Thyroid gland (tissue), 4 donors: Measurements from ENCODE around the gene IRAK2. TPM values are rescaled to one million over a fixed set of nuclear protein-coding genes. Genes with fewer than 3 reads are reported as not detected.
"Not testable (repeated sequence)": the region's sequence is repeated elsewhere in the genome, so short reads cannot be mapped to it uniquely, and the experiment has no call there.

Source experiments
- DNase-seq, 2 donors: peaks; one replicate each; pipeline ENCODE4 v3.0.0-alpha.2; 2019
- H3K27ac ChIP-seq, 3 donors: fragments of 200-600 bp; sonication (generic); 1 replicate in 2 of 3; 2 replicates in 1 of 3; pipeline ENCODE4 v1.5.1; 2016 to 2019; ENCODE audit warnings: mild to moderate bottlenecking in 1 of 3, moderate library complexity in 1 of 3
- H3K27me3 ChIP-seq: fragments of 200-600 bp; sonication (generic); one replicate; pipeline ENCODE4 v1.5.1; 2019
- H3K36me3 ChIP-seq, 2 donors: fragments of 200-600 bp; sonication (generic); one replicate each; pipeline ENCODE4 v1.5.1; 2016 to 2019
- H3K4me1 ChIP-seq, 2 donors: fragments of 200-600 bp; sonication (generic); one replicate each; pipeline ENCODE4 v1.5.1; 2017 to 2019
- H3K4me3 ChIP-seq, 3 donors: fragments of 200-600 bp; sonication (generic); replicated peaks in 1 of 3; 1 replicate in 2 of 3; 2 replicates in 1 of 3; pipeline ENCODE4 v1.5.1; 2016; ENCODE audit warnings: mild to moderate bottlenecking in 1 of 3
- H3K9me3 ChIP-seq: fragments of 200-600 bp; sonication (generic); one replicate; pipeline ENCODE4 v1.5.1; 2017
- POLR2A ChIP-seq, 2 donors: fragments of 450-650 bp; IDR thresholded peaks; one replicate each; pipeline ENCODE4 v1.6.1; 2017; ENCODE audit warnings: antibody characterized with exemption in 2 of 2, mild to moderate bottlenecking in 2 of 2, moderate library complexity in 1 of 2
- WGBS, 2 donors: methylation state at CpG; one replicate each; pipeline ENCODE4 v1.1.5; 2017; 5-methylcytosine and 5-hydroxymethylcytosine counted together
- intact Hi-C: fragments of 100-400 bp; cut with DNase I; formaldehyde crosslinking; loops from one replicate; pipeline ENCODE4 v1.15.1; 2023
- total RNA-seq, 4 donors: library from RNA; depleted of rRNA; stranded (reverse); fragments of >200 nt; gene quantifications; one replicate each; pipeline ENCODE4 v1.2.3, GENCODE V29; 2016
- TF ChIP-seq, protein P1 (sequence below), 6 experiments: fragments of 200-600 bp in 3 of 6; fragments of 450-650 bp in 3 of 6; sonication (generic) in 3 of 6; IDR thresholded peaks; one replicate each; pipeline ENCODE4 v1.5.1; 2016 to 2019; ENCODE audit warnings: antibody characterized with exemption in 6 of 6, mild to moderate bottlenecking in 2 of 6, inconsistent platforms in 1 of 6, moderate library complexity in 1 of 6

Gene IRAK2
- total RNA-seq, 4 donors from 2014 or later, result 5.0 to 9.1 (median 7.4) TPM

DNA sequence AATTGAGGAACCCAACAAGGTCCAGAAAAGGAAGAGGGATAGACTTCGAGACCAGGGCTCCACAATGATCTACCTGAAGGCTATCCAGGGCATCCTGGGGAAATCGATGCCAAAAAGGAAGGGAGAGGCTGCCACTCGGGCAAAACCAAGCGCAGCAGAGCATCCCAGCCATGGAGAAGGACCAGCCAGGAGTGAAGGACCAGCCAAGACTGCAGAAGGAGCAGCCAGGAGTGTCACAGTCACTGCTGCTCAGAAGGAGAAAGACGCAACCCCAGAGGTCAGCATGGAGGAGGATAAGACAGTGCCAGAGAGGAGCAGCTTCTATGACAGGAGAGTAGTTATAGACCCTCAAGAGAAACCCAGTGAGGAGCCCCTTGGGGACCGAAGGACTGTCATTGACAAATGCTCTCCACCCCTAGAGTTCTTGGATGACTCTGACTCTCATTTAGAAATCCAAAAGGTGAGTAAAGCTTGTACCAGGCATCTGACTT is 95.5 kb downstream of the IRAK2 start:
- WGBS, 2 donors, result 89 to 96% methylated on average over 6 of the region's 6 CpGs
- H3K27me3 ChIP-seq, result no peaks in the 10 kb centered on the region
- peaks cover 0 to 12% of the 10 kb centered on the region in 2 donors for H3K36me3 ChIP-seq
- H3K4me1 ChIP-seq, result peaks cover 23 to 39% of the 10 kb centered on the region in 2 donors
- H3K9me3 ChIP-seq, result no peaks in the 10 kb centered on the region
- no peak overlapping the region for H3K4me3 ChIP-seq
- no peak overlapping the region for H3K27ac ChIP-seq
- TF ChIP-seq POLR2A (IDR thresholded peaks at IDR 0.05), result no peak
- intact Hi-C loops, result no loop called here
- DNase-seq, result no peak

DNA sequence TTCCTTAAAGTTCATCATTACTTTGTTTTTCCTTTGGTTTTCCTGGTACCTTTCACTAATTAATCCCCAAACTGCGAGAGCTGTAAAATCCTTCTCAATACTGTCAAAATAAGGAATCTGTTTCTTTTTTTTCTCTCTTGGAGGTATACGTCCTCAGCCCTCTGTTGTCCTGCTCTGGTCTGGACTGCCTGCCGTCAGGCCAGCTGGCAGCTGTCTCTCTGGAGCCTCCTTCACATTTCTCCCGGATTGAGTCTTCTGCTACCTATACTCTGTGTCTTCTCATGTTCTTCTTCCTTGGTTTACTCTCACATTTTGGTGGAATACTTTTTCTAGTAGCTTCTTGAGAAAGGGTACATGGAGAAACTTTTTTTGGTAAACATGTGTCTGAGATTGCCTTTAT is 97.3 kb downstream of the IRAK2 start:
- H3K4me1 ChIP-seq, result peaks cover 23 to 39% of the 10 kb centered on the region in 2 donors
- intact Hi-C loops, result no loop called here

DNA sequence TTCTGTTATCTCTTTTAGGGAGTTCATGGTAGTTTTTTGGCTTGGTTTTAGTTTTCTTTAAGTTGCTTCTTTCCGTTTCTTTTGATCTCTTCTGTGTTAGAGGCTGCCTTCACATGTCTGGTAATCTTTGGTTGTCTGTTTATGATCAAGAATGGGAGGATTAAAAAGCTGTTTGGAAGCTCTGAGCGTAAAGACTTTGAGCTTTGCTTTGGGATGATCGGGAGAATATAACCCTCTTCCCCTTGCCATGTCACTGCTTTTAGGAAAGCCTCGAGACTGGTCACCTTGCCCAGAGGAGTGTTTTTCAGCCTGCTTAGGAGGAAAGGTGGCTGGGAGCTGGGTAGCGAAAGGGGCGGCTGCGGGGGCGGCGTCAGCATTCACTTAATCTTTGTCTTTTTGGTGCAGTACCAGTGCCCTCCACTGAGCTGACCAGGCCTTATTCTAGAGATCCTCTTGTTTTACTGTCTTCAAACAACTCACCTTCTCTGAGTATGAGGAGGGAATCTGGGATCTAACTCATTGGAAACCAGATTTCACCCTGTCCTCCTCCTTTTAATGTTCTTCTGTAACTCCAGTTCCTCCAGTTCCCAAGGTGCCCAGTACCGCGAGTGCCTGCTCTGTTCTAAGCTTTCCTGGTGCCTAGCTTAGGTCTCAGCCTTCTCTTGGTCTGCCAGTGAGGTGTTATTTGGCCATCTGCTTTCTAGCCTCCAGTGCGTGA is 99.1 kb downstream of the IRAK2 start:
- 62 to 63% methylated on average over 12 of the region's 12 CpGs for WGBS, 2 donors
- Histone ChIP-seq H3K4me3 (no peak overlapping the region), H3K9me3 (no peaks in the 10 kb centered on the region), H3K4me1 (peaks cover 23 to 47% of the 10 kb centered on the region in 2 donors), H3K27ac (peak overlapping the region in 1 of 3 donors; percentile 5), H3K27me3 (no peaks in the 10 kb centered on the region), H3K36me3 (peaks cover 0 to 12% of the 10 kb centered on the region in 2 donors)
- TF ChIP-seq POLR2A (IDR thresholded peaks at IDR 0.05), result no peak
- TF ChIP-seq, protein P1, sequence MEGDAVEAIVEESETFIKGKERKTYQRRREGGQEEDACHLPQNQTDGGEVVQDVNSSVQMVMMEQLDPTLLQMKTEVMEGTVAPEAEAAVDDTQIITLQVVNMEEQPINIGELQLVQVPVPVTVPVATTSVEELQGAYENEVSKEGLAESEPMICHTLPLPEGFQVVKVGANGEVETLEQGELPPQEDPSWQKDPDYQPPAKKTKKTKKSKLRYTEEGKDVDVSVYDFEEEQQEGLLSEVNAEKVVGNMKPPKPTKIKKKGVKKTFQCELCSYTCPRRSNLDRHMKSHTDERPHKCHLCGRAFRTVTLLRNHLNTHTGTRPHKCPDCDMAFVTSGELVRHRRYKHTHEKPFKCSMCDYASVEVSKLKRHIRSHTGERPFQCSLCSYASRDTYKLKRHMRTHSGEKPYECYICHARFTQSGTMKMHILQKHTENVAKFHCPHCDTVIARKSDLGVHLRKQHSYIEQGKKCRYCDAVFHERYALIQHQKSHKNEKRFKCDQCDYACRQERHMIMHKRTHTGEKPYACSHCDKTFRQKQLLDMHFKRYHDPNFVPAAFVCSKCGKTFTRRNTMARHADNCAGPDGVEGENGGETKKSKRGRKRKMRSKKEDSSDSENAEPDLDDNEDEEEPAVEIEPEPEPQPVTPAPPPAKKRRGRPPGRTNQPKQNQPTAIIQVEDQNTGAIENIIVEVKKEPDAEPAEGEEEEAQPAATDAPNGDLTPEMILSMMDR (IDR thresholded peaks at IDR 0.05), result peak in 3 of 6 experiments; percentile 31 to 43 (median 41)
- DNase-seq, result peak; percentile 35 to 46
- intact Hi-C loops, result no loop called here

More for the DNA sequence above, 97.3 kb downstream of the IRAK2 start:
- no peak for TF ChIP-seq POLR2A (IDR thresholded peaks at IDR 0.05)
- TF ChIP-seq, protein P1 (IDR thresholded peaks at IDR 0.05), result no peak
- Histone ChIP-seq H3K27ac (peak overlapping the region; percentile 38 to 83 (median 74)), H3K27me3 (no peaks in the 10 kb centered on the region), H3K9me3 (no peaks in the 10 kb centered on the region), H3K36me3 (peaks cover 0 to 12% of the 10 kb centered on the region in 2 donors), H3K4me3 (no peak overlapping the region)
- 57 to 66% methylated on average over 4 of the region's 4 CpGs for WGBS, 2 donors
- no peak for DNase-seq

DNA sequence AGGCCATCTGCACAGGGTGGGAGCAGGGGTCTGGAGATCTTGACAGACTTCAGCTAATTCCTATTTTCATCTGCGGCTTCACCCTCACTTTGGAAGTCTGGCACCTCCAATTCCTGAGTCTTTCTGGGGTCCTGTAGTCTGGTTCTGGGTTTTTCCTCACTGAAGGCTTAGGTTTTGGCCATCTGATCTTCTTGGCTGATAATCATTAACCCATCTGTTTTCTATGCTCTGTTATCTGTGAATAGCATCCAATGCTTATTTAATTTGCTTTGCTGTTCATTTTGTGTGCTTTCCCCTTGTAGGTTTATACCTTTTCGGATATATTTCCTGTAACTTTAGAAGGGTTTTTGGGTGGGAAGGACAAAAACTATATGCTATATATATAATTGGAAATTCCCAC is 101.1 kb downstream of the IRAK2 start:
- Histone ChIP-seq H3K27ac (no peak overlapping the region), H3K27me3 (no peaks in the 10 kb centered on the region), H3K4me3 (no peak overlapping the region), H3K36me3 (peaks cover 4 to 9% of the 10 kb centered on the region in 2 donors), H3K9me3 (no peaks in the 10 kb centered on the region), H3K4me1 (peaks cover 23 to 36% of the 10 kb centered on the region in 2 donors)
- intact Hi-C loops, result no loop called here
- DNase-seq, result no peak
- no peak for TF ChIP-seq POLR2A (IDR thresholded peaks at IDR 0.05)
- TF ChIP-seq, protein P1 (IDR thresholded peaks at IDR 0.05), result no peak
- 92 to 95% methylated on average over 2 of the region's 2 CpGs for WGBS, 2 donors

DNA sequence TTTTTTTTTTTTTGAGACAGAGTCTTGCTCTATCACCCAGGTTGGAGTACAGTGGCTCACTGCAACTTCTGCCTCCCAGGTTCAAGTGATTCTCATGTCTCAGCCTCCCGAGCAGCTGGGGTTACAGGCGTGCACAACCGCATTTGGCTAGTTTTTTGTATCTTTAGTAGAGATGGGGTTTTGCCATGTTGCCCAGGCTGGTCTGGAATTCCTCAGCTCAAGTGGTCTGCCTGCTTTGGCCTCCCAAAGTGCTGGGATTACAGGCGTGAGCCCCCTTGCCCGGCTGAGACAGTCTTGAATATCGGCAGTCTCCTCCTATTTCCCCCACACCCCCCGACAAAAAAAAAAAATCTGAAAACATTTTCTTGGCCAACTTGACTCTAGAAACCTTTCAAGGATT is 102.2 kb downstream of the IRAK2 start:
- intact Hi-C loops, H3K4me3 ChIP-seq, H3K9me3 ChIP-seq, H3K27me3 ChIP-seq, H3K27ac ChIP-seq, DNase-seq: not testable (repeated sequence)
- 89 to 95% methylated on average over 7 of the region's 7 CpGs for WGBS, 2 donors
- peaks cover 12% of the 10 kb centered on the region in 2 donors for H3K36me3 ChIP-seq
- H3K4me1 ChIP-seq, result peaks cover 21 to 28% of the 10 kb centered on the region in 2 donors

DNA sequence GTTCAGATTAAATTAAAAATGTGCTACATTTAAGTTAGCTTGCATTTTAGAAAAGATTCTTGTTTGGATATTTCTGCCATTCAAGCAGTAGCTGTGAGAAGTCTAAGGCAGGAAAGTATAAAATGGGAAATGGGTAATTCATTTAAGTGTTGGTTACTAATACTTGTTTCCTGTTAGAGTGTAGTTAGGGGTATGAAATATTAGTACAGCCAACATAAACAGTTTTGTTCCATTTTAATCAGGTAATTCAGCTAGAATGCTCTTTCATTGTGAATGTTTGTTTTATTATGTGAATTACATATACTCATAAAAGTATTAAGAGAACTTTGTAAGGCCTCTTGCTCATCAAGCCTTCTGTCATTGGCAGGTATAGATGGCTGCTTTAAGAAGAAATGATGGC is 103.4 kb downstream of the IRAK2 start:
- intact Hi-C loops, result no loop called here
- Histone ChIP-seq H3K27ac (no peak overlapping the region), H3K4me1 (peaks cover 14 to 16% of the 10 kb centered on the region in 2 donors), H3K4me3 (no peak overlapping the region), H3K9me3 (no peaks in the 10 kb centered on the region), H3K36me3 (peaks cover 12% of the 10 kb centered on the region in 2 donors), H3K27me3 (no peaks in the 10 kb centered on the region)
- DNase-seq, result no peak
- TF ChIP-seq, protein P1 (IDR thresholded peaks at IDR 0.05), result no peak
- no peak for TF ChIP-seq POLR2A (IDR thresholded peaks at IDR 0.05)
